IMR-90 (cell line): ENCODE measurements around the gene CASK. TPM values are rescaled to one million over a fixed set of nuclear protein-coding genes. Genes with fewer than 3 reads are reported as not detected.

ENCODE experiments used
- ATAC-seq: fragments of 200-7000 bp; cut with Tn5 transposase; 2 replicates; pipeline ENCODE4 v1.9.1; 2020; ENCODE audit warnings: low read depth, mild to moderate bottlenecking, moderate library complexity
- BruUV-seq: library from RNA; stranded (reverse); fragments of 400-500 nt; replicated peaks from 2 replicates; lab custom pipeline; 2021; lab: Mats Ljungman, UMichigan
- CTCF ChIA-PET: fragments of 300-600 bp; formaldehyde crosslinking; extraction: SDS; loops from one replicate; lab custom pipeline; 2021; ENCODE audit warnings: antibody characterized with exemption; lab: Yijun Ruan, JAX
- POLR2A ChIA-PET: fragments of 300-600 bp; sonication (Branson Sonifier 250); formaldehyde crosslinking; loops from one replicate; lab custom pipeline; 2022; ENCODE audit warnings: antibody characterized with exemption; ENCODE audit not compliant: unreplicated experiment; lab: Charles Lee
- DNase-seq: peaks from one replicate; pipeline ENCODE4 v3.0.0; 2013
- H2AFZ ChIP-seq: replicated peaks from 2 replicates; pipeline ENCODE3; 2013; ENCODE audit warnings: low read length, mild to moderate bottlenecking; ENCODE audit not compliant: poor library complexity
- H2AK5ac ChIP-seq: 2 replicates; pipeline ENCODE4 v1.6.1; 2013; ENCODE audit warnings: low read depth, low read length, inconsistent platforms
- H2AK9ac ChIP-seq: replicated peaks from 2 replicates; pipeline ENCODE3; 2013; ENCODE audit warnings: mild to moderate bottlenecking, low read depth, low read length, moderate library complexity; ENCODE audit not compliant: poor library complexity
- H2BK120ac ChIP-seq: 2 replicates; pipeline ENCODE4 v1.6.1; 2013; ENCODE audit warnings: low read depth, low read length, inconsistent platforms
- H2BK15ac ChIP-seq: 3 replicates; pipeline ENCODE4 v1.6.1; 2013; ENCODE audit warnings: low read depth, low read length, inconsistent platforms
- H2BK20ac ChIP-seq: 2 replicates; pipeline ENCODE4 v1.6.1; 2013; ENCODE audit warnings: low read depth, mild to moderate bottlenecking, inconsistent platforms, low read length, moderate library complexity
- H2BK5ac ChIP-seq: 2 replicates; pipeline ENCODE4 v1.6.1; 2013; ENCODE audit warnings: mild to moderate bottlenecking, low read depth, low read length, inconsistent platforms; ENCODE audit not compliant: poor library complexity, severe bottlenecking
- H3K14ac ChIP-seq: replicated peaks from 2 replicates; pipeline ENCODE4 v1.6.1; 2013; ENCODE audit warnings: low read depth, low read length, inconsistent platforms
- H3K18ac ChIP-seq: 2 replicates; pipeline ENCODE4 v1.6.1; 2013; ENCODE audit warnings: low read depth, low read length, control low read depth
- H3K23ac ChIP-seq: 2 replicates; pipeline ENCODE4 v1.6.1; 2013; ENCODE audit warnings: low read depth, low read length, inconsistent platforms
- H3K27ac ChIP-seq: 2 replicates; pipeline ENCODE4 v1.5.1; 2013; ENCODE audit warnings: mild to moderate bottlenecking, control low read depth, low read length; ENCODE audit not compliant: insufficient read depth
- H3K27me3 ChIP-seq: 2 replicates; pipeline ENCODE4 v1.6.1; 2013; ENCODE audit warnings: low read length; ENCODE audit not compliant: control insufficient read depth, insufficient read depth
- H3K36me3 ChIP-seq: 2 replicates; pipeline ENCODE4 v1.6.1; 2013; ENCODE audit warnings: low read length, mixed read lengths; ENCODE audit not compliant: control insufficient read depth, insufficient read depth
- H3K4ac ChIP-seq: 2 replicates; pipeline ENCODE4 v1.6.1; 2013; ENCODE audit warnings: low read depth, low read length, inconsistent platforms
- H3K4me1 ChIP-seq: 2 replicates; pipeline ENCODE4 v1.6.1; 2013; ENCODE audit warnings: low read length, mixed read lengths; ENCODE audit not compliant: control insufficient read depth, insufficient read depth
- H3K4me2 ChIP-seq: 2 replicates; pipeline ENCODE4 v1.6.1; 2013; ENCODE audit warnings: low read depth, mild to moderate bottlenecking, control low read depth, low read length, moderate library complexity
- H3K4me3 ChIP-seq: 2 replicates; pipeline ENCODE4 v1.5.1; 2013; ENCODE audit warnings: low read depth, mild to moderate bottlenecking, control low read depth, low read length, moderate library complexity; ENCODE audit not compliant: insufficient read depth
- H3K56ac ChIP-seq: 2 replicates; pipeline ENCODE4 v1.6.1; 2013; ENCODE audit warnings: low read length, inconsistent platforms; ENCODE audit not compliant: insufficient read depth; ENCODE audit errors: extremely low read depth
- H3K79me1 ChIP-seq, 2 experiments: 2 replicates each; pipeline ENCODE4 v1.6.1; 2013; ENCODE audit warnings: low read length in 2 of 2, inconsistent platforms in 1 of 2, low read depth in 1 of 2
- H3K9ac ChIP-seq: 2 replicates; pipeline ENCODE4 v1.6.1; 2013; ENCODE audit warnings: low read depth, low read length, control low read depth
- H3K9me1 ChIP-seq: 2 replicates; pipeline ENCODE4 v1.6.1; 2013; ENCODE audit warnings: low read length, inconsistent platforms; ENCODE audit not compliant: insufficient read depth
- H3K9me3 ChIP-seq: 2 replicates; pipeline ENCODE4 v1.6.1; 2013; ENCODE audit warnings: low read length; ENCODE audit not compliant: control insufficient read depth, insufficient read depth
- H4K20me1 ChIP-seq: 2 replicates; pipeline ENCODE4 v1.6.1; 2013; ENCODE audit warnings: low read length, inconsistent platforms; ENCODE audit not compliant: insufficient read depth
- H4K5ac ChIP-seq: 2 replicates; pipeline ENCODE4 v1.6.1; 2013; ENCODE audit warnings: mild to moderate bottlenecking, low read depth, low read length, control low read depth
- H4K8ac ChIP-seq, 2 experiments: 2 replicates each; pipeline ENCODE4 v1.6.1; 2013; ENCODE audit warnings: low read depth in 2 of 2, low read length in 2 of 2, control low read depth in 1 of 2, inconsistent platforms in 1 of 2
- H4K91ac ChIP-seq: 2 replicates; pipeline ENCODE4 v1.6.1; 2013; ENCODE audit warnings: low read depth, low read length, inconsistent platforms; ENCODE audit not compliant: insufficient read depth
- BHLHE40 ChIP-seq: fragments of 150-350 bp; IDR thresholded peaks from 2 replicates; pipeline ENCODE4 v1.6.1; 2016; ENCODE audit warnings: mild to moderate bottlenecking, low read depth, low read length
- CEBPB ChIP-seq: IDR thresholded peaks from 2 replicates; pipeline ENCODE4 v1.6.1; 2012; ENCODE audit warnings: low read depth, low read length, improper control_type of control experiment
- CHD1 ChIP-seq: IDR thresholded peaks from 2 replicates; pipeline ENCODE4 v1.6.1; 2012; ENCODE audit warnings: low read depth, low read length, improper control_type of control experiment
- FOS ChIP-seq: fragments of 150-350 bp; IDR thresholded peaks from 2 replicates; pipeline ENCODE4 v1.6.1; 2016; ENCODE audit warnings: low read depth, low read length
- MAFK ChIP-seq: IDR thresholded peaks from 2 replicates; pipeline ENCODE4 v1.6.1; 2012; ENCODE audit warnings: low read depth, low read length, improper control_type of control experiment
- MAZ ChIP-seq: IDR thresholded peaks from 2 replicates; pipeline ENCODE4 v1.6.1; 2012; ENCODE audit warnings: low read depth, mild to moderate bottlenecking, low read length, improper control_type of control experiment, moderate library complexity, borderline replicate concordance
- MXI1 ChIP-seq: IDR thresholded peaks from 2 replicates; pipeline ENCODE4 v1.6.1; 2012; ENCODE audit warnings: low read depth, mild to moderate bottlenecking, low read length, moderate library complexity, borderline replicate concordance
- NFE2L2 ChIP-seq: fragments of 150-350 bp; IDR thresholded peaks from 2 replicates; pipeline ENCODE4 v1.6.1; 2016; ENCODE audit warnings: low read depth, mild to moderate bottlenecking, low read length
- POLR2A ChIP-seq: IDR thresholded peaks from 2 replicates; pipeline ENCODE4 v1.6.1; 2012; ENCODE audit warnings: mild to moderate bottlenecking, low read depth, low read length
- RAD21 ChIP-seq: IDR thresholded peaks from 2 replicates; pipeline ENCODE4 v1.6.1; 2012; ENCODE audit warnings: low read length, improper control_type of control experiment
- RCOR1 ChIP-seq: IDR thresholded peaks from 2 replicates; pipeline ENCODE4 v1.6.1; 2012; ENCODE audit warnings: mild to moderate bottlenecking, low read length, improper control_type of control experiment; ENCODE audit not compliant: insufficient replicate concordance
- RFX5 ChIP-seq: IDR thresholded peaks from 2 replicates; pipeline ENCODE4 v1.8.0; 2012; ENCODE audit warnings: low read depth, mild to moderate bottlenecking, low read length, moderate library complexity
- SMC3 ChIP-seq: fragments of 150-350 bp; IDR thresholded peaks from 2 replicates; pipeline ENCODE4 v1.6.1; 2016; ENCODE audit warnings: low read depth, mild to moderate bottlenecking, antibody characterized with exemption, low read length, moderate library complexity
- WGBS, 2 experiments: methylation state at CpG; one replicate each; pipeline versions ENCODE4 v1.1.5 to v1.1.7; 2013; ENCODE audit warnings: missing lambda C conversion rate in 2 of 2; ENCODE audit not compliant: insufficient read length in 1 of 2; ENCODE audit errors: extremely low coverage in 2 of 2; 5-methylcytosine and 5-hydroxymethylcytosine counted together
- dilution Hi-C: fragments of 300-500 bp; cut with HindIII; formaldehyde crosslinking; loops from one replicate; pipeline ENCODE4 v1.14.3; 2018; ENCODE audit warnings: low sequenced_read_pairs; ENCODE audit not compliant: unreplicated experiment
- in situ Hi-C: fragments of 300-500 bp; cut with MboI; formaldehyde crosslinking; loops from 3 replicates; pipeline ENCODE4 v1.14.3; 2019; ENCODE audit warnings: low sequenced_read_pairs, inconsistent platforms, mixed read lengths
- intact Hi-C: fragments of 100-400 bp; cut with micrococcal nuclease; formaldehyde crosslinking; loops from 2 replicates; pipeline ENCODE4 v1.10.0; 2022
- polyA plus RNA-seq, 3 experiments: library from polyadenylated mRNA; depleted of rRNA; stranded (reverse); fragments of >200 nt; gene quantifications; 2 replicates each; pipeline ENCODE4 v1.2.3, GENCODE V29; 2012; ENCODE audit warnings: low replicate concordance in 1 of 3
- total RNA-seq: library from RNA; depleted of rRNA; stranded (reverse); fragments of >200 nt; gene quantifications from 2 replicates; pipeline ENCODE4 v1.2.3, GENCODE V29; 2012
- TF ChIP-seq, protein P1 (sequence below): fragments of 150-350 bp; IDR thresholded peaks from 2 replicates; pipeline ENCODE4 v1.6.1; 2016; ENCODE audit warnings: low read depth, mild to moderate bottlenecking, low read length, moderate library complexity, borderline replicate concordance
- TF ChIP-seq, protein P2 (sequence below): fragments of 150-350 bp; IDR thresholded peaks from 2 replicates; pipeline ENCODE4 v1.6.1; 2017; ENCODE audit warnings: mild to moderate bottlenecking, antibody characterized with exemption, low read length, low read depth
- TF ChIP-seq, protein P3 (sequence below): conservative IDR thresholded peaks from 2 replicates; pipeline ENCODE4 v1.5.1; 2012; ENCODE audit warnings: mild to moderate bottlenecking, low read depth, low read length, improper control_type of control experiment

CASK gene
- total and polyA plus RNA-seq, 2 of the 4 experiments (the other 2 are of a cell fraction), result 9.4 to 17.7 TPM

DNA sequence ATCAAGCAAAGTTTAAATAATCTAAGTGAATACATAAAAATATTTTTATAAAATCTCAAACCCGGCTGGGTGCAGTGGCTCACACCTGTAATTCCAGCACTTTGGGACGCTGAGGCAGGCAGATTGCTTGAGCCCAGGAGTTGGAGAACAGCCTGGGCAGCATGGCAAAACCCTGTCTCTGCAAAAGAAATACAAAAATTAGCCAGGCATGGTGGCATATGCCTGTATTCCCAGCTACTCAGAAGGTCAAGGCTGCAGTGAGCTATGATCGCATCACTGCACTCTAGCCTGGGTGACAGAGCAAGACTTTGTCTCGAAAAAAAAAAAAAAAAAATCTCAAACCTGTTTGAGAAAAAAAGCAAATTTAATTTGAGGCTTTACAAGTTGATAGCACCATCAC is 331.4 kb downstream of the CASK start:
- no peak overlapping the region for H2AK9ac ChIP-seq
- H4K8ac ChIP-seq, result no peak overlapping the region
- H3K9me1 ChIP-seq, result no peaks in the 10 kb centered on the region
- H2BK120ac ChIP-seq, result no peak overlapping the region
- H3K27ac ChIP-seq, result no peak overlapping the region
- no peak overlapping the region for H3K23ac ChIP-seq
- ChIA-PET POLR2A (no interaction called here), CTCF (interaction anchor here (0.6 kb wide), 1 partner anchor 167 kb away, joined by 3 read pairs; no protein-coding TSS in a partner anchor)
- in situ Hi-C loops (no loop called here), intact Hi-C loops (no loop called here), dilution Hi-C loops (no loop called here)
- no peaks in the 10 kb centered on the region for H3K36me3 ChIP-seq
- no peaks in the 10 kb centered on the region for H3K79me1 ChIP-seq
- H2BK5ac ChIP-seq, result no peak overlapping the region
- 80% methylated on average over 1 of the region's 4 CpGs; no CpG with 5 or more reads in 1 of the 2 experiments for WGBS, 2 experiments
- H3K9ac ChIP-seq, result no peak overlapping the region
- no peak overlapping the region for H4K5ac ChIP-seq
- H3K4me2 ChIP-seq, result no peak overlapping the region
- no peaks in the 10 kb centered on the region for H3K4me1 ChIP-seq
- no peak overlapping the region for H2BK20ac ChIP-seq
- no peak overlapping the region for H4K91ac ChIP-seq
- no peak overlapping the region for H2BK15ac ChIP-seq
- no peak overlapping the region for H3K18ac ChIP-seq
- no peaks in the 10 kb centered on the region for H4K20me1 ChIP-seq
- no peak overlapping the region for H3K4me3 ChIP-seq
- H2AK5ac ChIP-seq, result no peak overlapping the region
- ATAC-seq (no peak), DNase-seq (no peak)
- H2AFZ ChIP-seq, result no peak overlapping the region
- H3K9me3 ChIP-seq, result no peaks in the 10 kb centered on the region
- TF ChIP-seq MAZ (no peak), NFE2L2 (no peak), CEBPB (no peak), SMC3 (no peak), POLR2A (no peak), MAFK (no peak), RFX5 (no peak), CHD1 (no peak), FOS (no peak), RCOR1 (no peak), BHLHE40 (no peak), MXI1 (no peak), RAD21 (no peak)
- TF ChIP-seq, protein P1, sequence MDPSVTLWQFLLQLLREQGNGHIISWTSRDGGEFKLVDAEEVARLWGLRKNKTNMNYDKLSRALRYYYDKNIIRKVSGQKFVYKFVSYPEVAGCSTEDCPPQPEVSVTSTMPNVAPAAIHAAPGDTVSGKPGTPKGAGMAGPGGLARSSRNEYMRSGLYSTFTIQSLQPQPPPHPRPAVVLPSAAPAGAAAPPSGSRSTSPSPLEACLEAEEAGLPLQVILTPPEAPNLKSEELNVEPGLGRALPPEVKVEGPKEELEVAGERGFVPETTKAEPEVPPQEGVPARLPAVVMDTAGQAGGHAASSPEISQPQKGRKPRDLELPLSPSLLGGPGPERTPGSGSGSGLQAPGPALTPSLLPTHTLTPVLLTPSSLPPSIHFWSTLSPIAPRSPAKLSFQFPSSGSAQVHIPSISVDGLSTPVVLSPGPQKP, result no peak
- TF ChIP-seq, protein P2, sequence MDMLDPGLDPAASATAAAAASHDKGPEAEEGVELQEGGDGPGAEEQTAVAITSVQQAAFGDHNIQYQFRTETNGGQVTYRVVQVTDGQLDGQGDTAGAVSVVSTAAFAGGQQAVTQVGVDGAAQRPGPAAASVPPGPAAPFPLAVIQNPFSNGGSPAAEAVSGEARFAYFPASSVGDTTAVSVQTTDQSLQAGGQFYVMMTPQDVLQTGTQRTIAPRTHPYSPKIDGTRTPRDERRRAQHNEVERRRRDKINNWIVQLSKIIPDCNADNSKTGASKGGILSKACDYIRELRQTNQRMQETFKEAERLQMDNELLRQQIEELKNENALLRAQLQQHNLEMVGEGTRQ, result no peak
- TF ChIP-seq, protein P3, sequence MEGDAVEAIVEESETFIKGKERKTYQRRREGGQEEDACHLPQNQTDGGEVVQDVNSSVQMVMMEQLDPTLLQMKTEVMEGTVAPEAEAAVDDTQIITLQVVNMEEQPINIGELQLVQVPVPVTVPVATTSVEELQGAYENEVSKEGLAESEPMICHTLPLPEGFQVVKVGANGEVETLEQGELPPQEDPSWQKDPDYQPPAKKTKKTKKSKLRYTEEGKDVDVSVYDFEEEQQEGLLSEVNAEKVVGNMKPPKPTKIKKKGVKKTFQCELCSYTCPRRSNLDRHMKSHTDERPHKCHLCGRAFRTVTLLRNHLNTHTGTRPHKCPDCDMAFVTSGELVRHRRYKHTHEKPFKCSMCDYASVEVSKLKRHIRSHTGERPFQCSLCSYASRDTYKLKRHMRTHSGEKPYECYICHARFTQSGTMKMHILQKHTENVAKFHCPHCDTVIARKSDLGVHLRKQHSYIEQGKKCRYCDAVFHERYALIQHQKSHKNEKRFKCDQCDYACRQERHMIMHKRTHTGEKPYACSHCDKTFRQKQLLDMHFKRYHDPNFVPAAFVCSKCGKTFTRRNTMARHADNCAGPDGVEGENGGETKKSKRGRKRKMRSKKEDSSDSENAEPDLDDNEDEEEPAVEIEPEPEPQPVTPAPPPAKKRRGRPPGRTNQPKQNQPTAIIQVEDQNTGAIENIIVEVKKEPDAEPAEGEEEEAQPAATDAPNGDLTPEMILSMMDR, result no peak
- BruUV-seq, result no TSS peak
- H3K27me3 ChIP-seq, result peaks cover 10% of the 10 kb centered on the region
- H3K14ac ChIP-seq, result no peak overlapping the region
- no peak overlapping the region for H3K56ac ChIP-seq
- H3K4ac ChIP-seq, result no peak overlapping the region
